Small intestine (tissue), 7 donors: ENCODE results near the gene ZNF804B. TPM values are rescaled to one million over a fixed set of nuclear protein-coding genes. Genes with fewer than 3 reads are reported as not detected.

Experiments used
- DNase-seq, 2 donors: peaks; one replicate each; pipeline versions ENCODE4 v3.0.0 to v3.0.0-alpha.2; 2013
- FAIRE-seq: peaks from 2 replicates; lab custom pipeline; 2012; peaks lifted over from hg19 to GRCh38; lab: Jason Lieb, UNC
- H3K27ac ChIP-seq, 3 donors: one replicate each; pipeline ENCODE4 v1.5.1; 2013; ENCODE audit warnings: low read length in 2 of 3, mild to moderate bottlenecking in 2 of 3, control low read depth in 1 of 3, inconsistent platforms in 1 of 3, low read depth in 1 of 3, moderate library complexity in 1 of 3
- H3K27me3 ChIP-seq, 3 donors: one replicate each; pipeline ENCODE4 v1.6.1; 2013; ENCODE audit warnings: low read length in 3 of 3, inconsistent platforms in 1 of 3; ENCODE audit not compliant: control insufficient read depth in 3 of 3, insufficient read depth in 3 of 3
- H3K36me3 ChIP-seq, 3 donors: one replicate each; pipeline ENCODE4 v1.6.1; 2013; ENCODE audit warnings: low read length in 3 of 3, inconsistent platforms in 1 of 3, low read depth in 1 of 3, mild to moderate bottlenecking in 1 of 3, moderate library complexity in 1 of 3; ENCODE audit not compliant: control insufficient read depth in 3 of 3, insufficient read depth in 2 of 3
- H3K4me1 ChIP-seq, 3 donors: one replicate each; pipeline ENCODE4 v1.6.1; 2013; ENCODE audit warnings: low read length in 2 of 3, inconsistent platforms in 1 of 3, low read depth in 1 of 3, mild to moderate bottlenecking in 1 of 3, moderate library complexity in 1 of 3; ENCODE audit not compliant: control insufficient read depth in 3 of 3, insufficient read depth in 2 of 3
- H3K4me3 ChIP-seq, 3 donors: one replicate each; pipeline ENCODE4 v1.5.1; 2013; ENCODE audit warnings: low read length in 3 of 3, control low read depth in 1 of 3, inconsistent platforms in 1 of 3, low read depth in 1 of 3, mild to moderate bottlenecking in 1 of 3, moderate library complexity in 1 of 3
- H3K9me3 ChIP-seq, 2 donors: one replicate each; pipeline ENCODE4 v1.6.1; 2013; ENCODE audit warnings: low read depth in 1 of 2, low read length in 1 of 2; ENCODE audit not compliant: control insufficient read depth in 2 of 2, insufficient read depth in 1 of 2
- WGBS, 3 donors: extraction: QIAGEN DNeasy Blood & Tissue Kit; methylation state at CpG; one replicate each; pipeline ENCODE4 v1.1.7; 2013; 5-methylcytosine and 5-hydroxymethylcytosine counted together
- polyA plus RNA-seq, 4 donors: library from polyadenylated mRNA; stranded (reverse) in 3 of 4; unstranded in 1 of 4; fragments of 200-250 nt in 3 of 4; fragments of 120-200 nt in 1 of 4; gene quantifications; one replicate each; pipeline versions ENCODE4 v1.2.1 to v1.2.3, GENCODE V29; 2013
- donor health status: healthy with polysubstance abuse.
- donor health status: control.
- donor health status: control.
- donor health status: Bipolar disorder and iron deficiency.
- donor health status: healthy.

ZNF804B gene
- polyA plus RNA-seq, 4 donors = 0.03 to 0.12 TPM; not detected in 2

- Histone ChIP-seq H3K27me3 (no peaks in the 10 kb centered on the region), H3K4me3 (no peak overlapping the region), H3K4me1 (no peaks in the 10 kb centered on the region), H3K9me3 (no peaks in the 10 kb centered on the region), H3K36me3 (no peaks in the 10 kb centered on the region), H3K27ac (no peak overlapping the region)
- DNase-seq = no peak
- 74 to 83% (median 77%) methylated on average over 1 of the region's 1 CpG for WGBS, 3 donors
- no peak for FAIRE-seq
Observed at GRCh38 chr7:89385411-89385810, 625.9 kb downstream of the ZNF804B start.

Other genes starting within 250 kb of the ZNF804B start
- not detected for gene TEX47, start 36.0 kb downstream of the ZNF804B start, polyA plus RNA-seq